Measurements from ENCODE around the gene UQCRC1. TPM values are rescaled to one million over a fixed set of nuclear protein-coding genes. Genes with fewer than 3 reads are reported as not detected.

Gene UQCRC1
- total and polyA plus RNA-seq, 2 donors (not counting 1 experiment from before 2014, with no cell fraction given): 226 to 366 TPM

DNA sequence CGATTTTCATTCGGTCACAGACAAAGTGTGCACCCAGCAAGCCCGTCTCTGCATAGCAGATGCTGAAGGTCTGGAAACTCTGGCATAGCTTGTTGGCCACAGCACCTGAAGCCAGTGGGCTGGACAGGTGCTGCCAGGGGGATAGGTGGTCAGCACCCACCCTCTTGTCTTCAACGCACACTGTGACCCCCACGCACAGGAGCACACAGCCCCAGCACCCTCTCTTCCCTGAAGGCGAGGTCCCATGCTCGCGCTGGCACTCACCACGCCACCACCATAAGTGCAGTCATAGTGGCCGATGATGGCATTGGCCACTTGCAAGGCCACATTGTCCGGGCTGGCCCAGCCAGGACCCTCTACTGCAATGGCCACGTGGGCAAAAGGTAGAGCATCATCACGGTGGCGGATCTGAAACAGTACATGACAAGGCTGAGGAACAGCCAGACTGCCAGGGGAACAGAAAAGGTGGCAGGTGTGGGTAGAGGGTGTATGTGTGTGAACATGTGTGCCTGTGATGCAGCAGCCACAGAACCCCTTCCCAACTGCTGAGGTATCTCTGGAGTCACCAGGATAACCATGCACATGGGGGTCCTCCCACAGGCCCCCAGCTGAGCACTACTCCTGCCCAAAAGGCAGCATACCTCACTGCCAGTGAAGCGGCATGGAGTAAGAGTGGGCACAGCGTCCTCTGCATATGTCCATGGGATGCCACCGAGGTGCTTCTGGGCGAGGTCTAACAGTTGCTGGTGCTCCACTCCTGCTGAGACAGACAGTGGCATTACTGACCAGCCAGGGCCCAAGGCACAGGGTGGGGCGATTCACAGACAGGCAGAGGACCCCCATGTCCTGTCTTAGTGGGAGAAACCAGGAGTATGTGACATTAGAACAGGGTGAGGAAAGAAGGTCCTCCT is 8.5 kb downstream of the UQCRC1 start:
- no peaks in the 10 kb centered on the region for H3K9me3 ChIP-seq (ENCODE audit: control insufficient read depth, insufficient read depth, low read depth, low read length)
- H2AFZ ChIP-seq (ENCODE audit: low read length): no peak overlapping the region
- H4K20me1 ChIP-seq (ENCODE audit: control insufficient read depth, extremely low read depth, insufficient read depth, low read length): no peaks in the 10 kb centered on the region
- H3K4me2 ChIP-seq (ENCODE audit: extremely low read depth, insufficient read depth, low read length): no peak overlapping the region
- H3K4me3 ChIP-seq (replicated peaks in 1 of 4; ENCODE audit: control extremely low read depth in 1 of 4, insufficient read depth in 1 of 4, low read depth in 3 of 4, low read length in 4 of 4): no peak overlapping the region
- H3K79me2 ChIP-seq (ENCODE audit: control insufficient read depth, insufficient read depth, low read length): no peaks in the 10 kb centered on the region
- H3K36me3 ChIP-seq (ENCODE audit: control insufficient read depth, insufficient read depth, low read length): peaks cover 50% of the 10 kb centered on the region
- H3K27ac ChIP-seq (ENCODE audit: insufficient read depth, low read length): no peak overlapping the region
- peaks cover 30% of the 10 kb centered on the region for H3K4me1 ChIP-seq (ENCODE audit: control insufficient read depth, extremely low read depth, insufficient read depth, low read length)
- H3K27me3 ChIP-seq (ENCODE audit: control insufficient read depth, insufficient read depth, low read length): no peaks in the 10 kb centered on the region
- no peak for DNase-seq (ENCODE audit: low read depth in 2 of 2)
- no peak overlapping the region for H3K9ac ChIP-seq (ENCODE audit: insufficient read depth, low read length)
- no peak for TF ChIP-seq EZH2 (IDR thresholded peaks at IDR 0.05; ENCODE audit: low read length, missing control alignments)
- TF ChIP-seq, protein P1, sequence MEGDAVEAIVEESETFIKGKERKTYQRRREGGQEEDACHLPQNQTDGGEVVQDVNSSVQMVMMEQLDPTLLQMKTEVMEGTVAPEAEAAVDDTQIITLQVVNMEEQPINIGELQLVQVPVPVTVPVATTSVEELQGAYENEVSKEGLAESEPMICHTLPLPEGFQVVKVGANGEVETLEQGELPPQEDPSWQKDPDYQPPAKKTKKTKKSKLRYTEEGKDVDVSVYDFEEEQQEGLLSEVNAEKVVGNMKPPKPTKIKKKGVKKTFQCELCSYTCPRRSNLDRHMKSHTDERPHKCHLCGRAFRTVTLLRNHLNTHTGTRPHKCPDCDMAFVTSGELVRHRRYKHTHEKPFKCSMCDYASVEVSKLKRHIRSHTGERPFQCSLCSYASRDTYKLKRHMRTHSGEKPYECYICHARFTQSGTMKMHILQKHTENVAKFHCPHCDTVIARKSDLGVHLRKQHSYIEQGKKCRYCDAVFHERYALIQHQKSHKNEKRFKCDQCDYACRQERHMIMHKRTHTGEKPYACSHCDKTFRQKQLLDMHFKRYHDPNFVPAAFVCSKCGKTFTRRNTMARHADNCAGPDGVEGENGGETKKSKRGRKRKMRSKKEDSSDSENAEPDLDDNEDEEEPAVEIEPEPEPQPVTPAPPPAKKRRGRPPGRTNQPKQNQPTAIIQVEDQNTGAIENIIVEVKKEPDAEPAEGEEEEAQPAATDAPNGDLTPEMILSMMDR (conservative IDR thresholded peaks at IDR 0.05 in 1 of 2, IDR thresholded peaks at IDR 0.05 in 1 of 2; ENCODE audit: low read depth in 1 of 2, low read length in 2 of 2): no peak

DNA sequence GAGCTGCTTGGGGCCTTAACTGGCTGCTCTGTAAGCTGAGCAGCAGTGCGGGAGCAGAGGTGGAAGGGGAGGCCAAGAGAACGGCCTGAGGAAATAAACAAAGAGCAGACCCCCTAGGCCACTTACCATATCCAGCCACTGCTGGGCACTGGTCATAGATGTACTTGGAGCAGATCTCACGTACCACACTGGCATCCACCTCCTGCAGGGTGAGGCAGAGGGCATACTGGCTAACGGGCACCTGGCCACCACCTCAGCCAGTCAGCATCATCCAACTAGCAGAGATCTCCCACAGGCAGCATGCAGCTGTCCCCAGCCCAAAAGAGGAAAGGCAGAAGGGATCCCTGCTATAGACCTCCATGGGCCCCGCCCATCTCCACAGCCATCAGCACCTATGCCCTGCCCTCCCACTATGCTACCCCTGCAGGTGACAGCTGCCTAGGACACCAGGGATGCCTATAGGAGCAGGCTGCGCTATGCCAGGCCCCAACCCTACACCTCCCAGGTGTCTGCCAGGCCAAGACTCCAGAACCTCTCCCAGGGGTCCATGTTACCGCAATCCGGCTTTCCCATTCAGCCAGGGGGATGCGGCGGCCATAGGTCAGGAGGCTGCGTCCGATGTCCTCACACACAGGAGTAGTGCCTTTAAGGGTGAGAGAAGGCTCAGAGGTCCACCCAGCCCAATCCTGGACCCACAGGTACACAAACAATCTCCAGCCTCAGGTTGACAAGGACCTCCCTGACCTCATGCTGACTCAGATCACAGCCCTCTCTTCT is 9.7 kb downstream of the UQCRC1 start:
- Histone ChIP-seq H2AFZ (ENCODE audit: low read length) (no peak overlapping the region), H3K9ac (ENCODE audit: insufficient read depth, low read length) (no peak overlapping the region), H3K4me3 (replicated peaks in 1 of 4; ENCODE audit: control extremely low read depth in 1 of 4, insufficient read depth in 1 of 4, low read depth in 3 of 4, low read length in 4 of 4) (no peak overlapping the region), H3K79me2 (ENCODE audit: control insufficient read depth, insufficient read depth, low read length) (no peaks in the 10 kb centered on the region), H3K9me3 (ENCODE audit: control insufficient read depth, insufficient read depth, low read depth, low read length) (no peaks in the 10 kb centered on the region), H3K4me1 (ENCODE audit: control insufficient read depth, extremely low read depth, insufficient read depth, low read length) (peaks cover 40% of the 10 kb centered on the region), H4K20me1 (ENCODE audit: control insufficient read depth, extremely low read depth, insufficient read depth, low read length) (no peaks in the 10 kb centered on the region), H3K4me2 (ENCODE audit: extremely low read depth, insufficient read depth, low read length) (peak overlapping the region; percentile 69), H3K27ac (ENCODE audit: insufficient read depth, low read length) (peak overlapping the region; percentile 95), H3K36me3 (ENCODE audit: control insufficient read depth, insufficient read depth, low read length) (peaks cover 39% of the 10 kb centered on the region), H3K27me3 (ENCODE audit: control insufficient read depth, insufficient read depth, low read length) (no peaks in the 10 kb centered on the region)
- TF ChIP-seq EZH2 (IDR thresholded peaks at IDR 0.05; ENCODE audit: low read length, missing control alignments): no peak
- TF ChIP-seq, protein P1 (conservative IDR thresholded peaks at IDR 0.05 in 1 of 2, IDR thresholded peaks at IDR 0.05 in 1 of 2; ENCODE audit: low read depth in 1 of 2, low read length in 2 of 2): no peak
- DNase-seq (ENCODE audit: low read depth in 2 of 2): no peak

DNA sequence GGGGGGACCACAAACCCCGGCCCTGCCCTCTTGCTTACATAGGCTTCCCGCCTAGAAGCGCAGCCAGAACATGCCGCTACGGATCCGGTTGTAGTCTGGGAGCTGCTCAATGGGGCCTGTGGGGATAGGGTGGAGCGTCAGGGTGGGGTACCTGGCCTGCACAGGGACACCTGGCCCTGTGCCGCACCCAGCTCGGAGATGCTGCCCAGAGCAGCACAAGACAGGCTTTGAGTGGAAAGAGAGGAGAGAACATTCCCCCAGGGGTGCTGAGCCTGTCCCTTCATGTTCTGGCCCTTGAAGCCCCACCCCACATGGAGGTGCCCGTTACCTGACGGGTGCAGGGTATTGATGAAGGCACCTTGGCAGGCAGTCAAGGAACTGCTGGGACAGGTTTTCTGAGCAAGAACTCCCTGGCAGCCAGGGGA is 10.4 kb downstream of the UQCRC1 start:
- no peak for DNase-seq (ENCODE audit: low read depth in 2 of 2)
- H2AFZ ChIP-seq (ENCODE audit: low read length): no peak overlapping the region
- H3K79me2 ChIP-seq (ENCODE audit: control insufficient read depth, insufficient read depth, low read length): no peaks in the 10 kb centered on the region
- peak overlapping the region; percentile 69 for H3K4me2 ChIP-seq (ENCODE audit: extremely low read depth, insufficient read depth, low read length)
- TF ChIP-seq EZH2 (IDR thresholded peaks at IDR 0.05; ENCODE audit: low read length, missing control alignments): no peak
- TF ChIP-seq, protein P1 (conservative IDR thresholded peaks at IDR 0.05 in 1 of 2, IDR thresholded peaks at IDR 0.05 in 1 of 2; ENCODE audit: low read depth in 1 of 2, low read length in 2 of 2): no peak
- H3K27ac ChIP-seq (ENCODE audit: insufficient read depth, low read length): peak overlapping the region; percentile 95
- no peaks in the 10 kb centered on the region for H3K9me3 ChIP-seq (ENCODE audit: control insufficient read depth, insufficient read depth, low read depth, low read length)
- no peaks in the 10 kb centered on the region for H4K20me1 ChIP-seq (ENCODE audit: control insufficient read depth, extremely low read depth, insufficient read depth, low read length)
- H3K4me1 ChIP-seq (ENCODE audit: control insufficient read depth, extremely low read depth, insufficient read depth, low read length): peaks cover 46% of the 10 kb centered on the region
- H3K36me3 ChIP-seq (ENCODE audit: control insufficient read depth, insufficient read depth, low read length): peaks cover 38% of the 10 kb centered on the region
- H3K9ac ChIP-seq (ENCODE audit: insufficient read depth, low read length): peak overlapping the region; percentile 5
- peak overlapping the region in 2 of 4 experiments; percentile 8 to 32 for H3K4me3 ChIP-seq (replicated peaks in 1 of 4; ENCODE audit: control extremely low read depth in 1 of 4, insufficient read depth in 1 of 4, low read depth in 3 of 4, low read length in 4 of 4)
- H3K27me3 ChIP-seq (ENCODE audit: control insufficient read depth, insufficient read depth, low read length): no peaks in the 10 kb centered on the region
